NCI-H226 (cell line): ENCODE measurements around the gene HAND1.

ENCODE experiments used
- DNase-seq: peaks from one replicate; pipeline ENCODE4 v3.0.0-alpha.2; 2015

The HAND1 gene

GRCh38 chr5:154503698-154504039, 25.6 kb upstream of the HAND1 start:
- DNase-seq, result no peak

- no peak for DNase-seq
Measured at GRCh38 chr5:154502180-154502579, 24.2 kb upstream of the HAND1 start.

- no peak for DNase-seq
Measured at GRCh38 chr5:154501566-154501965, 23.5 kb upstream of the HAND1 start.

- DNase-seq, result no peak
Measured at GRCh38 chr5:154498994-154499393, 21.0 kb upstream of the HAND1 start.

GRCh38 chr5:154498591-154498990, 20.6 kb upstream of the HAND1 start:
- no peak for DNase-seq

- DNase-seq, result no peak
Measured at GRCh38 chr5:154494036-154494435, 16.0 kb upstream of the HAND1 start.

- DNase-seq, result no peak
Measured at GRCh38 chr5:154493274-154493673, 15.2 kb upstream of the HAND1 start.

GRCh38 chr5:154491941-154492340, 13.9 kb upstream of the HAND1 start:
- DNase-seq, result no peak

- no peak for DNase-seq
Measured at GRCh38 chr5:154487541-154487940, 9.5 kb upstream of the HAND1 start.

GRCh38 chr5:154486427-154486866, 8.4 kb upstream of the HAND1 start:
- no peak for DNase-seq

GRCh38 chr5:154485850-154486426, 7.9 kb upstream of the HAND1 start:
- DNase-seq, result no peak

- DNase-seq, result no peak
Measured at GRCh38 chr5:154485096-154485491, 7.1 kb upstream of the HAND1 start.

GRCh38 chr5:154484393-154485095, 6.5 kb upstream of the HAND1 start:
- no peak for DNase-seq

GRCh38 chr5:154483654-154484392, 5.8 kb upstream of the HAND1 start:
- DNase-seq, result no peak

GRCh38 chr5:154482528-154483449, 4.8 kb upstream of the HAND1 start:
- DNase-seq, result no peak

GRCh38 chr5:154481584-154482381, 3.8 kb upstream of the HAND1 start:
- no peak for DNase-seq

GRCh38 chr5:154480847-154481246, 2.8 kb upstream of the HAND1 start:
- no peak for DNase-seq

- DNase-seq, result no peak
Measured at GRCh38 chr5:154479944-154480750, 2.1 kb upstream of the HAND1 start.

GRCh38 chr5:154479160-154479943, 1.3 kb upstream of the HAND1 start:
- DNase-seq, result no peak

GRCh38 chr5:154478752-154479159, 729 bp upstream of the HAND1 start:
- no peak for DNase-seq
